NCI-H2171 treated with DMSO at 0.1 percent for 48 hours (cell line): ENCODE data around the gene LTBP1.
A peak's percentile ranks its signal among the peaks of the same experiment; 100 is the strongest.

ENCODE experiments used
- DNase-seq: peaks from one replicate; lab custom pipeline; 2025; lab: John Stamatoyannopoulos, UW

Gene LTBP1

GRCh38 chr2:33144243-33144642 is 197.5 kb downstream of the LTBP1 start:
- no peak for DNase-seq

- no peak for DNase-seq
These were observed 198.7 kb downstream of the LTBP1 start for GRCh38 chr2:33145459-33145858.

GRCh38 chr2:33146102-33146501 is 199.3 kb downstream of the LTBP1 start:
- DNase-seq: no peak

GRCh38 chr2:33153008-33153407 is 206.3 kb downstream of the LTBP1 start:
- DNase-seq: no peak

GRCh38 chr2:33158482-33159003 is 211.8 kb downstream of the LTBP1 start:
- DNase-seq: no peak

GRCh38 chr2:33160191-33160590 is 213.4 kb downstream of the LTBP1 start:
- DNase-seq: no peak

GRCh38 chr2:33166287-33166881 is 219.6 kb downstream of the LTBP1 start:
- DNase-seq: no peak

- no peak for DNase-seq
These were observed 221.0 kb downstream of the LTBP1 start for GRCh38 chr2:33167622-33168245.

- no peak for DNase-seq
These were observed 221.7 kb downstream of the LTBP1 start for GRCh38 chr2:33168425-33168824.

- no peak for DNase-seq
These were observed 222.2 kb downstream of the LTBP1 start for GRCh38 chr2:33168922-33169321.

- peak; percentile 17 for DNase-seq
These were observed 223.5 kb downstream of the LTBP1 start for GRCh38 chr2:33170251-33170650.

GRCh38 chr2:33177627-33178026 is 230.9 kb downstream of the LTBP1 start:
- no peak for DNase-seq

GRCh38 chr2:33178209-33178608 is 231.5 kb downstream of the LTBP1 start:
- DNase-seq: no peak

- DNase-seq: no peak
These were observed 234.2 kb downstream of the LTBP1 start for GRCh38 chr2:33180915-33181314.

- no peak for DNase-seq
These were observed 234.7 kb downstream of the LTBP1 start for GRCh38 chr2:33181466-33181865.

- no peak for DNase-seq
These were observed 237.3 kb downstream of the LTBP1 start for GRCh38 chr2:33184041-33184440.

- no peak for DNase-seq
These were observed 240.2 kb downstream of the LTBP1 start for GRCh38 chr2:33186937-33187336.

- no peak for DNase-seq
These were observed 242.0 kb downstream of the LTBP1 start for GRCh38 chr2:33188799-33189198.

- DNase-seq: no peak
These were observed 243.7 kb downstream of the LTBP1 start for GRCh38 chr2:33190393-33190937.

GRCh38 chr2:33195891-33196290 is 249.1 kb downstream of the LTBP1 start:
- DNase-seq: no peak

- DNase-seq: no peak
These were observed 249.9 kb downstream of the LTBP1 start for GRCh38 chr2:33196700-33197099.

- DNase-seq: no peak
These were observed 250.6 kb downstream of the LTBP1 start for GRCh38 chr2:33197198-33197938.
